Upper lobe of left lung (tissue), 6 donors: ENCODE results near the gene MAU2. TPM values are rescaled to one million over a fixed set of nuclear protein-coding genes. Genes with fewer than 3 reads are reported as not detected.

ENCODE experiments used
- ATAC-seq, 2 donors: fragments of 200-7000 bp; cut with Tn5 transposase; one replicate each; pipeline ENCODE4 v1.9.1; 2022; ENCODE audit warnings: mild to moderate bottlenecking in 2 of 2, moderate library complexity in 2 of 2; ENCODE audit not compliant: low FRiP score in 2 of 2
- DNase-seq, 2 donors: peaks; one replicate each; pipeline ENCODE4 v3.0.0-alpha.2; 2019 to 2020
- H3K27ac ChIP-seq, 4 donors: fragments of 200-600 bp; sonication (generic); one replicate each; pipeline ENCODE4 v1.5.1; 2016 to 2019
- H3K27me3 ChIP-seq, 4 donors: fragments of 200-600 bp; sonication (generic); one replicate each; pipeline ENCODE4 v1.5.1; 2017 to 2019
- H3K36me3 ChIP-seq, 4 donors: fragments of 200-600 bp; sonication (generic); one replicate each; pipeline ENCODE4 v1.5.1; 2016 to 2019
- H3K4me1 ChIP-seq, 4 donors: fragments of 200-600 bp; sonication (generic); one replicate each; pipeline ENCODE4 v1.5.1; 2018 to 2019
- H3K4me3 ChIP-seq, 4 donors: fragments of 200-600 bp; sonication (generic); one replicate each; pipeline ENCODE4 v1.5.1; 2017 to 2019; ENCODE audit warnings: mild to moderate bottlenecking in 2 of 4, moderate library complexity in 1 of 4
- H3K9me3 ChIP-seq, 4 donors: fragments of 200-600 bp; sonication (generic); one replicate each; pipeline ENCODE4 v1.5.1; 2018 to 2019
- CTCF ChIP-seq, 6 experiments: fragments of 450-650 bp in 4 of 6; fragments of 200-600 bp in 2 of 6; sonication (generic) in 2 of 6; IDR thresholded peaks; one replicate each; pipeline ENCODE4 v1.5.1; 2016 to 2019; ENCODE audit warnings: antibody characterized with exemption in 6 of 6
- EP300 ChIP-seq, 4 donors: sonication (generic); formaldehyde crosslinking; IDR thresholded peaks; one replicate each; pipeline ENCODE4 v1.5.1; 2017; ENCODE audit warnings: antibody characterized with exemption in 4 of 4, control low read depth in 2 of 4
- POLR2A ChIP-seq, 4 donors: fragments of 450-650 bp; IDR thresholded peaks; one replicate each; pipeline ENCODE4 v1.5.1; 2016 to 2017; ENCODE audit warnings: antibody characterized with exemption in 4 of 4, mild to moderate bottlenecking in 2 of 4
- POLR2AphosphoS5 ChIP-seq, 2 donors: sonication (generic); formaldehyde crosslinking; IDR thresholded peaks; one replicate each; pipeline ENCODE4 v1.5.1; 2017; ENCODE audit warnings: antibody characterized with exemption in 2 of 2
- WGBS, 2 donors: methylation state at CpG; one replicate each; pipeline ENCODE4 v1.1.5; 2017 to 2018; 5-methylcytosine and 5-hydroxymethylcytosine counted together
- total RNA-seq, 6 donors: library from RNA; depleted of rRNA in 4 of 6; stranded (reverse); fragments of >200 nt in 4 of 6; gene quantifications; one replicate each; pipeline versions ENCODE4 v1.1.0 to v1.2.1, GENCODE V29; 2016 to 2021
- donor health status: DM: no; HTN: no; CAD: no; lungs with moderate emphysema.
- donor health status: DM: no; HTN: yes; CAD: no; lungs with severe emphysema.

MAU2 gene
- total RNA-seq, 6 donors from 2014 or later, result 42.3 to 166 (median 64.2) TPM

GRCh38 chr19:19297759-19298158 lies 22.9 kb upstream of the MAU2 start:
- Histone ChIP-seq H3K27me3 (no peaks in the 10 kb centered on the region), H3K36me3 (peaks cover 26 to 80% (median 56%) of the 10 kb centered on the region in 4 donors), H3K4me3 (no peak overlapping the region), H3K4me1 (no peaks in the 10 kb centered on the region), H3K9me3 (no peaks in the 10 kb centered on the region), H3K27ac (no peak overlapping the region)
- DNase-seq, result no peak
- peak in 1 of 2 donors; percentile 5 for ATAC-seq
- 80 to 82% methylated on average over 8 to 9 of the region's 9 CpGs for WGBS, 2 donors
- TF ChIP-seq CTCF (IDR thresholded peaks at IDR 0.05) (no peak), POLR2A (IDR thresholded peaks at IDR 0.05) (no peak), EP300 (IDR thresholded peaks at IDR 0.05) (no peak), POLR2AphosphoS5 (IDR thresholded peaks at IDR 0.05) (no peak)

- no peaks in the 10 kb centered on the region for H3K4me1 ChIP-seq
- no peak overlapping the region for H3K4me3 ChIP-seq
- H3K27me3 ChIP-seq, result no peaks in the 10 kb centered on the region
- no peaks in the 10 kb centered on the region for H3K9me3 ChIP-seq
- no peak overlapping the region for H3K27ac ChIP-seq
- no peak for DNase-seq
- H3K36me3 ChIP-seq, result peaks cover 24 to 83% (median 61%) of the 10 kb centered on the region in 4 donors
- no peak for ATAC-seq
- no peak for TF ChIP-seq EP300 (IDR thresholded peaks at IDR 0.05)
- no peak for TF ChIP-seq CTCF (IDR thresholded peaks at IDR 0.05)
- TF ChIP-seq POLR2AphosphoS5 (IDR thresholded peaks at IDR 0.05), result no peak
- TF ChIP-seq POLR2A (IDR thresholded peaks at IDR 0.05), result no peak
- WGBS, 2 donors, result 96 to 97% methylated on average over 4 to 12 of the region's 12 CpGs
Observed at GRCh38 chr19:19300613-19301012, 20.0 kb upstream of the MAU2 start.

- Histone ChIP-seq H3K27me3 (no peaks in the 10 kb centered on the region), H3K27ac (no peak overlapping the region), H3K36me3 (peaks cover 22 to 87% (median 78%) of the 10 kb centered on the region in 4 donors), H3K9me3 (no peaks in the 10 kb centered on the region), H3K4me3 (no peak overlapping the region), H3K4me1 (no peaks in the 10 kb centered on the region)
- 90 to 92% methylated on average over 14 of the region's 14 CpGs for WGBS, 2 donors
- ATAC-seq (no peak), DNase-seq (no peak)
- TF ChIP-seq EP300 (IDR thresholded peaks at IDR 0.05), result no peak
- TF ChIP-seq POLR2A (IDR thresholded peaks at IDR 0.05), result no peak
- no peak for TF ChIP-seq CTCF (IDR thresholded peaks at IDR 0.05)
- TF ChIP-seq POLR2AphosphoS5 (IDR thresholded peaks at IDR 0.05), result no peak
Observed at GRCh38 chr19:19303411-19303810, 17.2 kb upstream of the MAU2 start.

- 86 to 93% methylated on average over 12 to 14 of the region's 14 CpGs for WGBS, 2 donors
- H3K36me3 ChIP-seq, result peaks cover 22 to 95% (median 86%) of the 10 kb centered on the region in 4 donors
- DNase-seq (no peak), ATAC-seq (no peak)
- no peak overlapping the region for H3K4me3 ChIP-seq
- H3K27ac ChIP-seq, result no peak overlapping the region
- TF ChIP-seq POLR2AphosphoS5 (IDR thresholded peaks at IDR 0.05) (no peak), POLR2A (IDR thresholded peaks at IDR 0.05) (no peak), CTCF (IDR thresholded peaks at IDR 0.05) (no peak), EP300 (IDR thresholded peaks at IDR 0.05) (no peak)
- no peaks in the 10 kb centered on the region for H3K9me3 ChIP-seq
- no peaks in the 10 kb centered on the region for H3K27me3 ChIP-seq
- no peaks in the 10 kb centered on the region for H3K4me1 ChIP-seq
Observed at GRCh38 chr19:19304186-19304965, 16.3 kb upstream of the MAU2 start.

GRCh38 chr19:19305066-19305465 lies 15.6 kb upstream of the MAU2 start:
- ATAC-seq, result no peak
- Histone ChIP-seq H3K4me1 (no peaks in the 10 kb centered on the region), H3K4me3 (no peak overlapping the region), H3K27me3 (no peaks in the 10 kb centered on the region), H3K36me3 (peaks cover 22 to 99% (median 90%) of the 10 kb centered on the region in 4 donors), H3K9me3 (no peaks in the 10 kb centered on the region), H3K27ac (no peak overlapping the region)
- no peak for DNase-seq
- no peak for TF ChIP-seq POLR2AphosphoS5 (IDR thresholded peaks at IDR 0.05)
- no peak for TF ChIP-seq POLR2A (IDR thresholded peaks at IDR 0.05)
- no peak for TF ChIP-seq CTCF (IDR thresholded peaks at IDR 0.05)
- no peak for TF ChIP-seq EP300 (IDR thresholded peaks at IDR 0.05)
- 83 to 97% methylated on average over 3 to 10 of the region's 10 CpGs for WGBS, 2 donors
